ENCODE results near the gene MICAL3.

GRCh38 chr22:17865183-17866055 is 158.9 kb downstream of the MICAL3 start:
- TF ChIP-seq CTCF (IDR thresholded peaks at IDR 0.05; ENCODE audit: poor library complexity, severe bottlenecking) (no peak), EP300 (conservative IDR thresholded peaks at IDR 0.05; ENCODE audit: poor library complexity, severe bottlenecking) (no peak), RAD21 (conservative IDR thresholded peaks at IDR 0.05) (no peak), EZH2 (IDR thresholded peaks at IDR 0.05; ENCODE audit: borderline replicate concordance, insufficient read depth, low read length, poor library complexity, severe bottlenecking) (no peak)
- TF ChIP-seq, protein P1, sequence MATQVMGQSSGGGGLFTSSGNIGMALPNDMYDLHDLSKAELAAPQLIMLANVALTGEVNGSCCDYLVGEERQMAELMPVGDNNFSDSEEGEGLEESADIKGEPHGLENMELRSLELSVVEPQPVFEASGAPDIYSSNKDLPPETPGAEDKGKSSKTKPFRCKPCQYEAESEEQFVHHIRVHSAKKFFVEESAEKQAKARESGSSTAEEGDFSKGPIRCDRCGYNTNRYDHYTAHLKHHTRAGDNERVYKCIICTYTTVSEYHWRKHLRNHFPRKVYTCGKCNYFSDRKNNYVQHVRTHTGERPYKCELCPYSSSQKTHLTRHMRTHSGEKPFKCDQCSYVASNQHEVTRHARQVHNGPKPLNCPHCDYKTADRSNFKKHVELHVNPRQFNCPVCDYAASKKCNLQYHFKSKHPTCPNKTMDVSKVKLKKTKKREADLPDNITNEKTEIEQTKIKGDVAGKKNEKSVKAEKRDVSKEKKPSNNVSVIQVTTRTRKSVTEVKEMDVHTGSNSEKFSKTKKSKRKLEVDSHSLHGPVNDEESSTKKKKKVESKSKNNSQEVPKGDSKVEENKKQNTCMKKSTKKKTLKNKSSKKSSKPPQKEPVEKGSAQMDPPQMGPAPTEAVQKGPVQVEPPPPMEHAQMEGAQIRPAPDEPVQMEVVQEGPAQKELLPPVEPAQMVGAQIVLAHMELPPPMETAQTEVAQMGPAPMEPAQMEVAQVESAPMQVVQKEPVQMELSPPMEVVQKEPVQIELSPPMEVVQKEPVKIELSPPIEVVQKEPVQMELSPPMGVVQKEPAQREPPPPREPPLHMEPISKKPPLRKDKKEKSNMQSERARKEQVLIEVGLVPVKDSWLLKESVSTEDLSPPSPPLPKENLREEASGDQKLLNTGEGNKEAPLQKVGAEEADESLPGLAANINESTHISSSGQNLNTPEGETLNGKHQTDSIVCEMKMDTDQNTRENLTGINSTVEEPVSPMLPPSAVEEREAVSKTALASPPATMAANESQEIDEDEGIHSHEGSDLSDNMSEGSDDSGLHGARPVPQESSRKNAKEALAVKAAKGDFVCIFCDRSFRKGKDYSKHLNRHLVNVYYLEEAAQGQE (IDR thresholded peaks at IDR 0.05; ENCODE audit: borderline replicate concordance): no peak

Data from neural cell (in vitro differentiated cells).